Breast epithelium (tissue), 4 donors: Measurements from ENCODE around the gene TMEM240. TPM values are rescaled to one million over a fixed set of nuclear protein-coding genes. Genes with fewer than 3 reads are reported as not detected.
"Not testable (repeated sequence)": the region's sequence is repeated elsewhere in the genome, so short reads cannot be mapped to it uniquely, and the experiment has no call there.

ENCODE experiments used
- DNase-seq, 2 donors: peaks; one replicate each; pipeline ENCODE4 v3.0.0-alpha.2; 2019; ENCODE audit warnings: low spot score in 2 of 2
- H3K27ac ChIP-seq, 2 donors: fragments of 200-600 bp; sonication (generic) in 1 of 2; one replicate each; pipeline ENCODE4 v1.5.1; 2016 to 2019; ENCODE audit warnings: mild to moderate bottlenecking in 1 of 2
- H3K27me3 ChIP-seq, 2 donors: fragments of 200-600 bp; sonication (generic) in 1 of 2; one replicate each; pipeline versions ENCODE4 v1.5.1 to v1.6.0; 2017 to 2019; ENCODE audit warnings: control low read depth in 1 of 2, mild to moderate bottlenecking in 1 of 2
- H3K36me3 ChIP-seq: fragments of 200-600 bp; one replicate; pipeline ENCODE4 v1.5.1; 2019
- H3K4me1 ChIP-seq, 2 donors: fragments of 200-600 bp; sonication (generic); one replicate each; pipeline ENCODE4 v1.5.1; 2016 to 2019; ENCODE audit warnings: control low read depth in 1 of 2
- H3K4me3 ChIP-seq, 3 donors: fragments of 200-600 bp; sonication (generic); 1 replicate in 2 of 3; 2 replicates in 1 of 3; pipeline ENCODE4 v1.5.1; 2016 to 2019; ENCODE audit warnings: mild to moderate bottlenecking in 3 of 3, moderate library complexity in 2 of 3
- H3K9me3 ChIP-seq, 2 donors: fragments of 200-600 bp; sonication (generic) in 1 of 2; one replicate each; pipeline ENCODE4 v1.5.1; 2016 to 2019; ENCODE audit warnings: control low read depth in 1 of 2
- POLR2A ChIP-seq: fragments of 450-650 bp; IDR thresholded peaks from one replicate; pipeline ENCODE4 v1.6.1; 2016; ENCODE audit warnings: antibody characterized with exemption, mild to moderate bottlenecking, moderate library complexity
- POLR2AphosphoS5 ChIP-seq, 3 donors: sonication (generic); formaldehyde crosslinking; IDR thresholded peaks; one replicate each; pipeline ENCODE4 v1.6.1; 2017; ENCODE audit warnings: antibody characterized with exemption in 3 of 3
- intact Hi-C: fragments of 100-400 bp; cut with DNase I; formaldehyde crosslinking; loops from one replicate; pipeline ENCODE4 v1.15.1; 2023; ENCODE audit warnings: low total_unique reads
- total RNA-seq, 3 donors: library from RNA; depleted of rRNA; stranded (reverse); fragments of >200 nt; gene quantifications; one replicate each; pipeline ENCODE4 v1.1.0, GENCODE V29; 2016
- TF ChIP-seq, protein P1 (sequence below), 3 donors: fragments of 450-650 bp; IDR thresholded peaks; one replicate each; pipeline ENCODE4 v1.5.1; 2016 to 2017; ENCODE audit warnings: antibody characterized with exemption in 3 of 3, mild to moderate bottlenecking in 3 of 3, moderate library complexity in 3 of 3

The TMEM240 gene
- total RNA-seq, 3 donors from 2014 or later = 3.5 to 8.8 (median 3.8) TPM

DNA sequence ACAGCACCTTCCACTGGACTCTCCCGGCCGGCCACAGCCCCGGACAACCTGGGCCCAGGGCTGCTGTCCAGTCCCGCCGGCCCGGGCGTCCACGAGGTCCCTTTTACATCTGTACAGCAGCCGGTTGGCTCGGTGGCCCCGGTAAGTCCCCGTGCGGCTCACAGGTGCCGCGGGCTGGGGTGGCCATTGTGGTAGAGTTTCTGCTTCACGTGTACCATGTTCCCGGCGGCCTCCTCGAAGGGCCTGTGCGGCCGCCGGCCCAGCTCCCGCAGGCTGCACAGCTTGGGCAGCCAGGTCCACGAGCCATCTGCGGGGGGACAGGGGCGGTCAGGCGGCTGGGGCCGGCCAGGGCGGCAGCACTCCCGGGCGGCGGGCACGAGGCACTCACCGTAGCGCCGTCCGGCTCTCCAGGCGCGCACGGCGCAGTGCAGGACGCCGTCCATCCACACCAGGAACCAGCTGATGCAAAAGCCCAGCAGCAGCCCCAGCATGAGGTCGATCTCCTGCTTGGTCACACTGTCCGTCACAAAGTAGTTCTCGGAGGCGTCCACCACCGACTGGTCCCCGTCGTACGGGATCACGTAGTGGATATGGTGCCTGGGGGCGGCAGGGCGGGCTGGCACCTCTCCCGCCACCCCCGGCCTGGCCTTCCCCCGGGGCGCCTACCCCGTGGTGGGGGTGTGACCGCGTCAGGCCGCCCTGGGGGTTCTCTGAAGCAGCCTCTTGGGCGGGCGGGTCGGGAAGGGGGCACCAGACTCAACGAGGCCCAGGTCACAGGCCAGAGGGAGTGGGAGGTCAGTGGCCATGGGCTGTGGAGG is 5.0 kb downstream of the TMEM240 start:
- Histone ChIP-seq H3K27ac (no peak overlapping the region), H3K27me3 (no peaks in the 10 kb centered on the region), H3K4me3 (no peak overlapping the region), H3K9me3 (peaks cover 8 to 11% of the 10 kb centered on the region in 2 donors), H3K36me3 (no peaks in the 10 kb centered on the region), H3K4me1 (peaks cover 0 to 4% of the 10 kb centered on the region in 2 donors)
- intact Hi-C loops = no loop called here
- no peak for TF ChIP-seq POLR2A
- TF ChIP-seq, protein P1, sequence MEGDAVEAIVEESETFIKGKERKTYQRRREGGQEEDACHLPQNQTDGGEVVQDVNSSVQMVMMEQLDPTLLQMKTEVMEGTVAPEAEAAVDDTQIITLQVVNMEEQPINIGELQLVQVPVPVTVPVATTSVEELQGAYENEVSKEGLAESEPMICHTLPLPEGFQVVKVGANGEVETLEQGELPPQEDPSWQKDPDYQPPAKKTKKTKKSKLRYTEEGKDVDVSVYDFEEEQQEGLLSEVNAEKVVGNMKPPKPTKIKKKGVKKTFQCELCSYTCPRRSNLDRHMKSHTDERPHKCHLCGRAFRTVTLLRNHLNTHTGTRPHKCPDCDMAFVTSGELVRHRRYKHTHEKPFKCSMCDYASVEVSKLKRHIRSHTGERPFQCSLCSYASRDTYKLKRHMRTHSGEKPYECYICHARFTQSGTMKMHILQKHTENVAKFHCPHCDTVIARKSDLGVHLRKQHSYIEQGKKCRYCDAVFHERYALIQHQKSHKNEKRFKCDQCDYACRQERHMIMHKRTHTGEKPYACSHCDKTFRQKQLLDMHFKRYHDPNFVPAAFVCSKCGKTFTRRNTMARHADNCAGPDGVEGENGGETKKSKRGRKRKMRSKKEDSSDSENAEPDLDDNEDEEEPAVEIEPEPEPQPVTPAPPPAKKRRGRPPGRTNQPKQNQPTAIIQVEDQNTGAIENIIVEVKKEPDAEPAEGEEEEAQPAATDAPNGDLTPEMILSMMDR (IDR thresholded peaks at IDR 0.05) = no peak
- no peak for TF ChIP-seq POLR2AphosphoS5 (IDR thresholded peaks at IDR 0.05)
- no peak for DNase-seq

DNA sequence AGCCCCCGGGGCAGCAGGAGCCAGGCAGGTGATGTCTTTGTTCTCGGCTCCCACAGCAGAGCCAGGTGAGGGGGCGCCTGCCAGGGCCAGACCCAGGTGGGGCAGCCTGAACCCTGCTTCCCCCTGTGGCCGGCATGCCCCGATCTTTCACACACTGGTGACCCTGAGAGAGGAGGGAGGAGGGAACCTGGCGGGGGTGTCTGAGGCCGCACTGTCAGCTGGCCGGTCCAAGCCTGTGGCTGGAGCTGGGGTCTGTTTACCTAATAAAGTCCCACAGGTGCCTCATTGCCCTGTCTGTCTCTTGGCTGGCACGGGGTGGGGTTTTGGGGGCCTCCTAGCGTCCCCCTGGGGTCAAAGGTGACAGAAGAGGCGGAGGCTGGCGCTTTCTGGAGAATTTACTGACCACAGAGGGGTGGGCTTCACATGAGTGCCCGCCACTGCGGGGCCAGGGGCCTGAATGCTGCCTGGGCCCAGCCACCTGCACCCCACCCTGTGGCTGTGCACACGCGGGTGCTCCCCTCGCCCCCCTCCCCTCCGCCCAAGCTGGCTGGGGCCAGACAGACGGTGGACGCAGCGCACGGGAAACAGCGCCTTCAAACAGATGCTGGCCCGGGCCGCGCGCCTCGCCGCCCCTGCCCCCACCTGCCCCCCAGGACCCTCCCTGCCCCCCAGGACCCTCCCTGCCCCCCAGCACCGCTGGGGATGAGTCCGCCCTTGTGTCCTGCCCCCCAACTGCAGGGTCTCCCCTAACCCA is 5.8 kb downstream of the TMEM240 start:
- no peak for TF ChIP-seq POLR2AphosphoS5 (IDR thresholded peaks at IDR 0.05)
- TF ChIP-seq, protein P1 (IDR thresholded peaks at IDR 0.05) = no peak
- no peak for TF ChIP-seq POLR2A
- no peak for DNase-seq
- H3K4me1 ChIP-seq = peaks cover 0 to 4% of the 10 kb centered on the region in 2 donors
- H3K36me3 ChIP-seq = no peaks in the 10 kb centered on the region
- H3K9me3 ChIP-seq = peaks cover 8 to 11% of the 10 kb centered on the region in 2 donors
- intact Hi-C loops = no loop called here
- no peak overlapping the region for H3K4me3 ChIP-seq
- no peak overlapping the region for H3K27ac ChIP-seq
- no peaks in the 10 kb centered on the region for H3K27me3 ChIP-seq

DNA sequence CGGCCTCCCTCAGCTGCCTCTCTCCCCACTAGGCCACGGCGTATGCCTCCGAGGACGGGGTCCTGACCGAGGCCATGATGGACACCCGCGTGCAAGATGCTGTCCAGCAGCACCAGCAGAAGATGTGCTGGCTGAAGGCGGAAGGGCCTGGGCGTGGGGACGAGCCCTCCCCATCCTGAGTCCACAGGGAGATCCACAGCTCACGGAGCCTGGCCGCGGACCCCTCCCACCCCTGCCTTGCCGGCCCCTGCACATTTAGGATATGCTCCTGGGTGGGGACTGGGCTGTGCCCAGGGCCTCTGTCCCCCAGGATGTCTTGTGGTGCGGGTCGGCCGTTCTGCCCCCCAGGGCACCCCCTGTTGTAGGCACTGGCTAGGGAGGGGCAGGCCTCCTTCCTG is 6.5 kb downstream of the TMEM240 start:
- DNase-seq, H3K4me3 ChIP-seq, H3K27me3 ChIP-seq, H3K27ac ChIP-seq, H3K36me3 ChIP-seq, H3K4me1 ChIP-seq, intact Hi-C loops: not testable (repeated sequence)
- H3K9me3 ChIP-seq = peaks cover 8 to 11% of the 10 kb centered on the region in 2 donors

DNA sequence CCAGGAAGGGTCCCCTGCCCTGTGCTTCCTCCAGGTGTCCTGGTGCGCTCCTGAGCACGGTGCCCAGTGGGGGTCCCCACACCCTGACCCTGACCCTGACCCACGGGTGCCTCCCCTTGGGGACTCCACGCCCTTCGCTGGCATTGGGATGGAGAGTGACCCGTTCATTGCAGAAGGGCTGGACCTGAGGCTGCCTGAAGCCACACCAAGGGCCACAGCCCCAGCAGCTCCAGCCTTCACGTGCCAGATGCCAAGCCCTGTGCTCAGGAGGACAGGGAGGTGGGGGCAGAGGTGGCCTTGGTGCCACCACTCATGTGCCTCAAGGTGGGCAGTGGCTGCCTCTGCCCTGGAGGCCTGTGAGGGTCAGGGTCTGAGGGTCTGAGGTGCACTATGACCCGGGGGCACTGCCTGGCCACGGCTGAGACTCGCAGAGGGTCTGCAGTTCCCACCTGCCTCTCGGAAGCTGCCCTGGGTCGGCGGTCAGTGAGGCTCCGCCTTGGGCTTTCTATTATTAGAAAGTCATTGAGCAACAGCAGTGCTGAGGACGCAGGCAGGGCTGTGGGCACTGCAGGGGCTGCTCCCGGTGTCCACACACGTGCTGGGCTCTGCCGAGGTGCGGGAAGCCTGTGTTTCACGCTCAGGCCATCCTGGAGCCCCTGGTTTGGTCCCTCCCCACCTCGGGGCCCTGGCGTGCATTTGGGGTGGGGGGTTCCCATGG is 7.1 kb downstream of the TMEM240 start:
- intact Hi-C loops, H3K27me3 ChIP-seq, H3K4me3 ChIP-seq, H3K36me3 ChIP-seq, H3K4me1 ChIP-seq, DNase-seq, H3K27ac ChIP-seq: not testable (repeated sequence)
- peaks cover 8 to 11% of the 10 kb centered on the region in 2 donors for H3K9me3 ChIP-seq

DNA sequence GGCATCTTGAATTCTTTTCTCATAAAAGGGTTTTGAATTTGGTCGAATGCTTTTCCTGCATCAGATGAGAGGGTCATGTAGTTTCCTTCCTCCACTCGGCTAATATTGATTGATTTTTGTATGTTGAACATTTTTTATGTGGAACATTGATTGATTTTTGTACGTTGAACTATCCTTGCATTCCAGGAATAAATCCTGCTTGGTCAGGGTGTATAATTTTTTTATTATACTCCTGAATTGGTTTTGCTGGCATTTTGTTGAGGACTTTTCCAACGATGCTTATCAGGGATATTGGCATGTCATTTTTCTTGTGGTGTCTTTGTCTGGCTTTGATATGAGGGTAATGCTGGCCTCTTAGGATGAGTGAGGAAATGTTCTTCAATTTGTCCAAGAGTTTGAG is 8.5 kb downstream of the TMEM240 start:
- Histone ChIP-seq H3K9me3 (peaks cover 8 to 11% of the 10 kb centered on the region in 2 donors), H3K27me3 (no peaks in the 10 kb centered on the region), H3K4me3 (no peak overlapping the region), H3K36me3 (no peaks in the 10 kb centered on the region), H3K4me1 (no peaks in the 10 kb centered on the region), H3K27ac (no peak overlapping the region)
- intact Hi-C loops = no loop called here
- TF ChIP-seq, protein P1 (IDR thresholded peaks at IDR 0.05) = no peak
- DNase-seq = no peak

DNA sequence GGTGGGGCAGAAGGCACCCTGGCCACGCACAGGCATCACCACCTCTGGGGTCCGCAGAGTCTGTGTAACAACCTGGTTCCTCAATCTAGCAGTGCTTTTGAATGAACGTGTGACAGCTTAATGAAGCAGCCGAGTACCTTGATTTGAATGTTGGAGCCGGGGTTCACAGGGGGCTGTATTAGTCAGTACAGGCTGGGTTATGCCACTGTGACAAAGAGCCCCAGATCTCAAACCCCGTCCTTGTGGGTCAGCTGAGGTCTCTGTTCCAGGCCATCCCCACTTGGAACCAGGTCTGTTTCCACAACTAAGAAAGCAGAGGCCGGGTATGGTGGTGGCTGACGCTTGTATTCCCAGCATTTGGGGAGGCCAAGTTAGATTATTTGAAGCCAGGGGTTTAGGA is 10.5 kb downstream of the TMEM240 start:
- no peaks in the 10 kb centered on the region for H3K27me3 ChIP-seq
- H3K9me3 ChIP-seq = peaks cover 8 to 11% of the 10 kb centered on the region in 2 donors
- no peaks in the 10 kb centered on the region for H3K36me3 ChIP-seq
- no peak for DNase-seq
- H3K4me1 ChIP-seq = no peaks in the 10 kb centered on the region
- intact Hi-C loops = no loop called here
- TF ChIP-seq POLR2AphosphoS5 (IDR thresholded peaks at IDR 0.05) = no peak
- TF ChIP-seq POLR2A = no peak
- TF ChIP-seq, protein P1 (IDR thresholded peaks at IDR 0.05) = no peak
- H3K4me3 ChIP-seq = no peak overlapping the region
- no peak overlapping the region for H3K27ac ChIP-seq
